OCI-LY1 (cell line): ENCODE results near the gene EBF4.

ENCODE experiments used
- CTCF ChIP-seq: fragments of 200-600 bp; sonication (generic), shearing (Covaris generic); IDR thresholded peaks from 2 replicates; pipeline ENCODE4 v1.5.1; 2017; ENCODE audit warnings: mild to moderate bottlenecking, antibody characterized with exemption, low read length, moderate library complexity, mixed read lengths
- EZH2 ChIP-seq: fragments of 200-600 bp; sonication (generic), shearing (Covaris generic); IDR thresholded peaks from 2 replicates; pipeline ENCODE4 v1.8.0; 2017; ENCODE audit warnings: borderline replicate concordance, mixed run types, mild to moderate bottlenecking, antibody characterized with exemption, low read length, moderate library complexity, mixed read lengths

- TF ChIP-seq EZH2: no peak
- TF ChIP-seq CTCF: no peak
These were observed 75.4 kb downstream of the EBF4 start for GRCh38 chr20:2767768-2768631.
